ENCODE results near the gene MCM9.

DNA sequence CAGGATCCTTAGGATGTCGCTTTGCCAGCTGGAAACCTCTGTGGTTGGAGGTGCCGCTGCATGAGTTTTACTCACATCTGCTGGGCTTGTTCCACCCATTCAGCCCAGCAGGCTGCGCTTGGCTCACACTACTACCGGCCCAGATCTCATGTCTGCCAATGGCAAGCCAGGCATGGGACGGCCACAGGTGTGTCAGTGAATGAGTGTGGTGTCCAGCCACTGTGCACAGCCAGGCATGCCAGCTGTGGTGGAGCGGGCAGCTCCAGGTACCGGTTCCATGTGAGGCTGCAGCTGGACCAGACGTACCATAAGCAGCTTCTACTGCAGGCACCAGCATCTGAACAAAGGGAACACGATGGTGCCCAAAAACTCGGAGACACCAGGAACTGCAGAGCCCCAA lies 74.1 kb downstream of the MCM9 start:
- TF ChIP-seq, protein P1, sequence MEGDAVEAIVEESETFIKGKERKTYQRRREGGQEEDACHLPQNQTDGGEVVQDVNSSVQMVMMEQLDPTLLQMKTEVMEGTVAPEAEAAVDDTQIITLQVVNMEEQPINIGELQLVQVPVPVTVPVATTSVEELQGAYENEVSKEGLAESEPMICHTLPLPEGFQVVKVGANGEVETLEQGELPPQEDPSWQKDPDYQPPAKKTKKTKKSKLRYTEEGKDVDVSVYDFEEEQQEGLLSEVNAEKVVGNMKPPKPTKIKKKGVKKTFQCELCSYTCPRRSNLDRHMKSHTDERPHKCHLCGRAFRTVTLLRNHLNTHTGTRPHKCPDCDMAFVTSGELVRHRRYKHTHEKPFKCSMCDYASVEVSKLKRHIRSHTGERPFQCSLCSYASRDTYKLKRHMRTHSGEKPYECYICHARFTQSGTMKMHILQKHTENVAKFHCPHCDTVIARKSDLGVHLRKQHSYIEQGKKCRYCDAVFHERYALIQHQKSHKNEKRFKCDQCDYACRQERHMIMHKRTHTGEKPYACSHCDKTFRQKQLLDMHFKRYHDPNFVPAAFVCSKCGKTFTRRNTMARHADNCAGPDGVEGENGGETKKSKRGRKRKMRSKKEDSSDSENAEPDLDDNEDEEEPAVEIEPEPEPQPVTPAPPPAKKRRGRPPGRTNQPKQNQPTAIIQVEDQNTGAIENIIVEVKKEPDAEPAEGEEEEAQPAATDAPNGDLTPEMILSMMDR (IDR thresholded peaks at IDR 0.05), result no peak
- TF ChIP-seq POLR2A (IDR thresholded peaks at IDR 0.05), result no peak

Data from heart left ventricle (tissue), 13 donors.